MM.1S (cell line): ENCODE measurements around the gene BBIP1.

ENCODE experiments used
- EZH2 ChIP-seq: fragments of 300-600 bp; sonication (generic); optimal IDR thresholded peaks from 2 replicates; pipeline ENCODE3; 2017; ENCODE audit warnings: low read depth, mild to moderate bottlenecking, antibody characterized with exemption, low read length, mixed read lengths
- EZH2phosphoT487 ChIP-seq: fragments of 300-600 bp; sonication (generic); IDR thresholded peaks from 2 replicates; pipeline ENCODE4 v1.6.1; 2018; ENCODE audit warnings: antibody characterized with exemption, low read length
- TF ChIP-seq, protein P1 (sequence below): fragments of 300-600 bp; sonication (generic); IDR thresholded peaks from 2 replicates; pipeline ENCODE4 v1.5.1; 2016; ENCODE audit warnings: antibody characterized with exemption, low read length, mixed read lengths

DNA sequence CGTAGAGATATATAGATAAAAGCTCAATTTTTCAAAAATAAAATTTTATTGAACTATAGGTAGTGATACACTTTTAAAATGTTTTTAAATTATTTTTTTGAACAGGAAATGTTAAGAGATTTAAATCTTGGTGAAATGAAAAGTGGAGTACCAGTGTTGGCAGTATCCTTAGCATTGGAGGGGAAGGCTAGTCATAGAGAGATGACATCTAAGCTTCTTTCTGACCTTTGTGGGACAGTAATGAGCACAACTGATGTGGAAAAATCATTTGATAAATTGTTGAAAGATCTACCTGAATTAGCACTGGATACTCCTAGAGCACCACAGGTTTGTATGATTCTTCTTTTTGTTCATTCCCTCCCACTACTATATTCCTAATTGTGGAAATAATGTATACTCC, 31.4 kb downstream of the BBIP1 start:
- TF ChIP-seq EZH2 (no peak), EZH2phosphoT487 (no peak)
- TF ChIP-seq, protein P1, sequence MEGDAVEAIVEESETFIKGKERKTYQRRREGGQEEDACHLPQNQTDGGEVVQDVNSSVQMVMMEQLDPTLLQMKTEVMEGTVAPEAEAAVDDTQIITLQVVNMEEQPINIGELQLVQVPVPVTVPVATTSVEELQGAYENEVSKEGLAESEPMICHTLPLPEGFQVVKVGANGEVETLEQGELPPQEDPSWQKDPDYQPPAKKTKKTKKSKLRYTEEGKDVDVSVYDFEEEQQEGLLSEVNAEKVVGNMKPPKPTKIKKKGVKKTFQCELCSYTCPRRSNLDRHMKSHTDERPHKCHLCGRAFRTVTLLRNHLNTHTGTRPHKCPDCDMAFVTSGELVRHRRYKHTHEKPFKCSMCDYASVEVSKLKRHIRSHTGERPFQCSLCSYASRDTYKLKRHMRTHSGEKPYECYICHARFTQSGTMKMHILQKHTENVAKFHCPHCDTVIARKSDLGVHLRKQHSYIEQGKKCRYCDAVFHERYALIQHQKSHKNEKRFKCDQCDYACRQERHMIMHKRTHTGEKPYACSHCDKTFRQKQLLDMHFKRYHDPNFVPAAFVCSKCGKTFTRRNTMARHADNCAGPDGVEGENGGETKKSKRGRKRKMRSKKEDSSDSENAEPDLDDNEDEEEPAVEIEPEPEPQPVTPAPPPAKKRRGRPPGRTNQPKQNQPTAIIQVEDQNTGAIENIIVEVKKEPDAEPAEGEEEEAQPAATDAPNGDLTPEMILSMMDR = no peak
